GM18873 (cell line): ENCODE measurements around the gene ARSB.

Experiments
- ATAC-seq: cut with Tn5 transposase; IDR thresholded peaks from one replicate; pipeline ENCODE4 v1.9.1; 2021; ENCODE audit warnings: mild to moderate bottlenecking, moderate library complexity, moderate number of reproducible peaks; ENCODE audit not compliant: unreplicated experiment, low FRiP score

The ARSB gene

DNA sequence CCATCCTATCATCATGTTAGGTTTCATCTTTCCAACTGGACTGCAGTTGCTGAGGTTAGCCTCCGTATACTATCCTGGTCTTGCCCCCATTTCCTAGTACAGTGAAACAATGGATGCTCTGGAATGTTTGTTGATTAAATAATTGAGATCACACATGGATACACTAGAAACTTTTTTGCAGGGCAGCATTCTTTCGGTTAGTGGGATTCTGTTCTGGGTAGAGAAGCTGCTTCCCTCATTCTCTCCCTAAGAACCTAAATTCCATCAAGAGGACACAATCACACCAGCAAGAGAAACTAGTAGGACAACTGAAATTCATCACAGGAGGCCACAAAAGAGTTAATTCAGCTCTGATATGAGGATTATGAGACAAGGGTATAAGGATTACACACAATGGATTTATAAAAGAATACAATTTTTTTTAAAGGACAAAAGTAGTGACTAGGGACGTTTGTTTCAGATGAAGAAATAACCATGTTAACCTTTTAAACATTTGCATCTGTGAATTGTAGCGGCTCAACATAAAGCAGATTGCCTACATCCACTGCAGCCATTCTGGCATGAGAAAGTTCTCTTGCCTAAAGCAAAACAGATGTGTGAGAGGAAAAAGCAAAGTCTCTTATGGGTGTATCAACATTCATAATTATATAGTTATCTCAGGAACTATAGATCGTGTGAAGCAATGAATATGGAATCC is 173.8 kb downstream of the ARSB start:
- ATAC-seq: no peak

DNA sequence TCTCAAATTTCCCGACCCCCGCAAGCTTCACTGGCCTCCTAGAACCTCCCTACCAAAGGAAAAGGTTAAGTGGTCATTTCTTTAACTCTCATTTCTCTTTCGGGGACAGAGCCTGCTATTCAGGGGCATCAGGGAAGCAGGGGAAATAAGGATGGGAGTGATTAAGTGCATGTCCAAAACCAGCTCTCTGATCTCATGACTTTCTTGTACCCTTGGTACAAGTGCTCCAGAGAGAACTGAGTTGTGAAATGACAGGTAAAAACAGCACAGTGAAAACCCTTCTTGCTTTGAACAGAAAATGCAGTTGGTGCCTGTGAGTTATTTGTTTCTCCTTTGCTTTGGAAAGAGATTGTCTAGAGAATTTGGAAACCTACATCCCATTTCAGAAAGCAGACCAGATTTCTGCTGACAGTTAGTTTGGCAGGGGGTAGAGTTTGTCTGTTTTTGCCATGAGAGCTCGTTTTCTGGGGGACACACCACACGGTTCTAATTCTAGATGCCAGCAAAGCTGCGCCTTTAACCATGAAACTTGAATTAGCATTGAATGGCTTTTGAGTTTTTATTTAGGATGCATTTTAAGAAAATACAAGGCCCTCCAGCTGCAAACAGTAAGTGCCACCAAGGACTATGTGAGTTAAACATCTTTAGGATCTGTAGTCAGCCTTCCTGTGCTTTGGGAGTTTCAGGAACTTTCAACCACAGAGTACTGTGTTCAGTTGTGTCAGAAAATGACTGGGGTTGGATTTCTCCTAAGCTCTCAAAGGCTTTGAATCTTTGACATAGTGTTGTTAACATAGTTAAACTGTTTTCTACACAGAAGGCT is 174.8 kb downstream of the ARSB start:
- ATAC-seq: no peak

DNA sequence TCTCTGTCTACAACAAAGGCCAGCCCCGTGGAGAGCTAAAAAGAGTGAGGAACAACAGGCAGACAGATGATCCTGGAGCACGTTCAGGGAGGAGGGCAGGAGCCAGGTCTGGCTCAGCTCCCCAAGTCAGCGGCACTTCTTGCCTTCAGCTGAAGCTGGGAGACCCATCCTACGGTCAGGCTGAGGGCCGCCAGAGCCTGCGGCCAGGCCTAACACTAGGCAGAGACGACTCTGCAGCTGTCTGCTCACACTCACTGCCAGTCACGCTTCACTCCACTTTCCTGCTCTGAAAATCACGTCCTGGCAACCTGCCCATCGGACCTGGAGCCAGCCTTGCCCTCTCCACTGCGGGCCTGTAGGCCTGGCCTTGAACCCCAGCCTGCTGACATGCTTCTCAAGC is 175.7 kb downstream of the ARSB start:
- ATAC-seq: no peak

GRCh38 chr5:78808818-78809217 is 176.3 kb downstream of the ARSB start:
- ATAC-seq: no peak

- ATAC-seq: no peak
These were observed 176.7 kb downstream of the ARSB start for GRCh38 chr5:78808380-78808779.

- no peak for ATAC-seq
These were observed 178.6 kb downstream of the ARSB start for GRCh38 chr5:78806544-78806943.

GRCh38 chr5:78805474-78806124 is 179.5 kb downstream of the ARSB start:
- ATAC-seq: no peak

GRCh38 chr5:78804995-78805394 is 180.1 kb downstream of the ARSB start:
- ATAC-seq: no peak

- no peak for ATAC-seq
These were observed 181.2 kb downstream of the ARSB start for GRCh38 chr5:78803941-78804340.

DNA sequence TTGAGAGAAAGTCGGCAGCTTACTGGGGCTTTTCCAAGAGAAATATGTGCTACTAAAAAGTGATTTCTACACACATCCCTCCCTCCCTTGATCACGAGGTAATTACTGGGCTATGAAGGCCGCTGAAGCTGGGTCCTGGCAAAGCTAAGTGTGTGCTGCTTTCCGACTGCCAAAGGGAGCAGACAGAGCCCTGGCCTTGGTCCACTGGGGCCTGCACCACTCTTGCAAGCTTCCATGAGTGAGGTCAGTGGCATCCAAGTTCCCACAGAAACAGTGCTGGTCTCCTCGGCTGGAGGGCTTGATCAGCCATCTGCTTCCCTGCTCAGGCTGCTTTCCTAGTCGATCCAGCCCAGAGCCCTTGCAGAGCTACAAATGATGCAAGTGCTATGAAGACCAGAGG is 181.8 kb downstream of the ARSB start:
- ATAC-seq: no peak

DNA sequence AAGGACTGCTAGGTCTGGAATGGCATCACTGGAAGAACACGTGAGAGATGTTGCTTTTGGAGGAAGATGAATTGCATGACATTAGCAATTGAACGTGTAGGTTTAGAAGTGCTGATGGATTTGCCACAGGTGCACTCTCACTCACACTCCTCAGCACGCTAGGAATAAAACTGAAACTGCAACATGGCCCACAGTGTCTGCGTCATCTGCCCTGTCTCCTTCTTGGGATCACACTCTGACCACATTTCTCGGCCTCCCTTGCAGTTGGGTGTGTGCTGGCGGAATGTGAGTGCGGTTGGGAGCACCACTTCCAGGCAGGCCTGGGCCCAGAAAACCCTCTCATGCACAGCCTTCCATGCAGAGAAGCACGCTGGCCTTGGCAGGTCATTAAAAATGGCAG is 183.7 kb downstream of the ARSB start:
- no peak for ATAC-seq

- no peak for ATAC-seq
These were observed 185.7 kb downstream of the ARSB start for GRCh38 chr5:78799266-78800017.

- no peak for ATAC-seq
These were observed 186.5 kb downstream of the ARSB start for GRCh38 chr5:78798673-78799029.

GRCh38 chr5:78797936-78798672 is 187.0 kb downstream of the ARSB start:
- ATAC-seq: no peak

- no peak for ATAC-seq
These were observed 189.4 kb downstream of the ARSB start for GRCh38 chr5:78795757-78796156.

DNA sequence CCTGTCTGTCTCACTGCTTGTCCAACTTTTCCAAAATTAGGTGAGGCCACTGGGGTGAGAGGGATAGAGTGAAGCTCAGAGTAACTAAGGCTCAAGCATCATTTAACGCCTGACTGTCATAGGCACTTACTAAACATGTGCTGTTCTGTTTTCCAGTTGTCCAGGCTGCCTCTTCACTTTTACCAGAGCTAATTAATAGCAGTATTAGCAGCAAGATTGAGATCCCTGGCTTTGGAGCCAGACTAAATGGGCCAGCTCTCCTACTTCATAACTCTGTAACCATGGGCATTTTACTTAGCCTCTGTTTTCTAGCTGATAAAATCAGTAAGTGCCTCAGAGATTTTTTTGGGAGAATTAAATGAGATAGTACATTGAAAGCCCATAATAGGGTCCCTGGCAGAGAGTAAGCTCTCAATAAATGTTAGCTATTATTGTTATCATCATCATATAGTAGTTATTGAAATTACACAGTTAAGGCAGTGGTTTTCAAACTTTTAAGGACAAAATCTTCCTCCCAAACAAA is 190.4 kb downstream of the ARSB start:
- no peak for ATAC-seq

DNA sequence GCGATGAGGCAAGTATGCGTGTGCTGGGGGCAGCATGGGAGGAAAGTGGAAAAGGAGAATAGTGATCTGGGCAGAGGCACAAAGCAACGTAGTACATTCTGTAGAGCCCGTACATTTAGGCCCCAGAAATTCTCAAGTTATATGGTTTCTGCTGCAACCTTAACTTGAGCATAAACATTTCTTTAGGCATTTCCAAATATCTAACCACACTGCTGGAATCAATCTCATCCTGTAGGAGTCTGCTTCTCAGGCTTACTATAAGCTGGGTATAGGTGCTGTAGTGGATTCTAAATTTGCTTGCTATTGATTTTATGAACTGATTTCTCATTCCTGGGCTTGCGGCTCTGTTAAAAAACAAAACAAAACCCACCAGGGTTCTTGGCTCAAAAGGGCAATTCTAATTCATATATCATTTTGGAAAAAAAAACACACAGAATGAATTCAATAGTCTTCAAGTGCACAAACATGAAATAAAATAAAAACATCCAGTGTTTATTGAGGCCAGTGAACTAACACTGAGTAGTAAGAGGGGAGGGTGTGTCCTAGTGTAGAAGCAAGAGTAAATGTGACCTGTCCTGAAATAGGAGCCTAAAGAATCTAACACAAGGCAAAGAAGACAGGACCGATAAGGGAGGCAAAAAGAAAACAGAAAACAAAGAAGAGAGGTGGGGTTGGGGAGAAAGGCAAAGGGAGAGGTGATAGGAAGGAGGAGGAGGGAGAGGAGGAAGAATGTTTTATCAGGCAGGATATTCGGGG is 191.0 kb downstream of the ARSB start:
- no peak for ATAC-seq

DNA sequence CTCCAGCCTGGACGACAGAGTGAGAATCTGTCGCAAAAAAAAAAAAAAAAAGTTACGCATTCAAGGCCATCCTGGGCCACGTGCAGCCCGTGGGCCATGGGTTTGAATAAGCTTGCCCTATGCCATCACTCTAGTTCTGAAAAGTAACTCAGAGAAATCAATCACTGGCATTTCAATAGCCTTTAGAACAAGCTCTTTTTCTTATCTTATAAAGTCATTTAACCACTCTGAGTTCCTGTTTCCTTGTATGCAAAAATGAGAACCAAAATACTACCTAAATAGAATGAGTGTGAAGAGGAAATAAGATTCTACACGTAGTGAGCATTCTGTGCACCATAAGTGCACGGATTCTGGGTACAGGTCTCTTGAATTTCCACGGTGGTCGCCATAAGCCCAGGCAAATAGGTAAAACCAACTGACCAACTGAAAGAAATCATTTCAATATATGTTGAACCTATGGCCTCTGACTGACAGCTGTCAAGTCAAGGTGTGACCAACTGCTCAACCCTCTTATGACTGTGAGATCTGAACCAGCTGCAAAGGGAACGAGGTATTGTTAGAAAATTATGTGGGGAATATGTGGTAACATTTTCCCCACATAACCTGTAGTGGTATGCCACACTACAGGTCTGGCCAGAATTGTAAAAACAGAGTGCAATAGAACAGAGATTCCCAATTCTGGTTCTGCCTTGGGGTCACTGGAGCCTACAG is 192.6 kb downstream of the ARSB start:
- no peak for ATAC-seq
